Esophagus squamous epithelium (tissue), 5 donors: Measurements from ENCODE around the gene CAPZB. TPM values are rescaled to one million over a fixed set of nuclear protein-coding genes. Genes with fewer than 3 reads are reported as not detected.
A peak's percentile ranks its signal among the peaks of the same experiment; 100 is the strongest.

Experiments
- DNase-seq: peaks from one replicate; lab custom pipeline; 2025; lab: John Stamatoyannopoulos, UW
- H3K27ac ChIP-seq, 4 donors: fragments of 200-600 bp; sonication (generic); one replicate each; pipeline ENCODE4 v1.5.1; 2016 to 2019; ENCODE audit warnings: mild to moderate bottlenecking in 1 of 4
- H3K27me3 ChIP-seq, 4 donors: fragments of 200-600 bp; sonication (generic); 1 replicate in 3 of 4; 2 replicates in 1 of 4; pipeline versions ENCODE4 v1.5.1 to v1.6.0; 2017 to 2021; ENCODE audit warnings: antibody characterized with exemption in 1 of 4
- H3K36me3 ChIP-seq, 3 donors: fragments of 200-600 bp; sonication (generic); one replicate each; pipeline ENCODE4 v1.5.1; 2016 to 2019
- H3K4me1 ChIP-seq, 3 donors: fragments of 200-600 bp; sonication (generic); one replicate each; pipeline ENCODE4 v1.5.1; 2017 to 2019
- H3K4me3 ChIP-seq, 4 donors: fragments of 200-600 bp; sonication (generic); 1 replicate in 3 of 4; 2 replicates in 1 of 4; pipeline ENCODE4 v1.5.1; 2016 to 2019; ENCODE audit warnings: mild to moderate bottlenecking in 2 of 4, moderate library complexity in 1 of 4
- H3K9me3 ChIP-seq, 3 donors: fragments of 200-600 bp; sonication (generic); one replicate each; pipeline ENCODE4 v1.5.1; 2016 to 2019
- POLR2A ChIP-seq, 4 donors: fragments of 450-650 bp; IDR thresholded peaks; one replicate each; pipeline ENCODE4 v1.6.1; 2017; ENCODE audit warnings: antibody characterized with exemption in 4 of 4, mild to moderate bottlenecking in 4 of 4, moderate library complexity in 3 of 4
- WGBS, 2 donors: methylation state at CpG; one replicate each; pipeline ENCODE4 v1.1.5; 2018; 5-methylcytosine and 5-hydroxymethylcytosine counted together
- intact Hi-C: fragments of 100-400 bp; cut with DNase I; formaldehyde crosslinking; loops from one replicate; pipeline ENCODE4 v1.15.0; 2022
- total RNA-seq, 4 donors: library from RNA; depleted of rRNA; stranded (reverse); fragments of >200 nt; gene quantifications; one replicate each; pipeline ENCODE4 v1.1.0, GENCODE V29; 2016
- TF ChIP-seq, protein P1 (sequence below), 6 experiments: fragments of 450-650 bp in 4 of 6; fragments of 200-600 bp in 2 of 6; sonication (generic) in 2 of 6; IDR thresholded peaks; one replicate each; pipeline ENCODE4 v1.5.1; 2016 to 2019; ENCODE audit warnings: antibody characterized with exemption in 6 of 6, mild to moderate bottlenecking in 4 of 6, moderate library complexity in 4 of 6
- donor health status: DM: yes; HTN: yes; CAD: no.

CAPZB gene
- total RNA-seq, 4 donors from 2014 or later: 89.4 to 146 (median 126) TPM

- TF ChIP-seq POLR2A (IDR thresholded peaks at IDR 0.05): no peak
- TF ChIP-seq, protein P1, sequence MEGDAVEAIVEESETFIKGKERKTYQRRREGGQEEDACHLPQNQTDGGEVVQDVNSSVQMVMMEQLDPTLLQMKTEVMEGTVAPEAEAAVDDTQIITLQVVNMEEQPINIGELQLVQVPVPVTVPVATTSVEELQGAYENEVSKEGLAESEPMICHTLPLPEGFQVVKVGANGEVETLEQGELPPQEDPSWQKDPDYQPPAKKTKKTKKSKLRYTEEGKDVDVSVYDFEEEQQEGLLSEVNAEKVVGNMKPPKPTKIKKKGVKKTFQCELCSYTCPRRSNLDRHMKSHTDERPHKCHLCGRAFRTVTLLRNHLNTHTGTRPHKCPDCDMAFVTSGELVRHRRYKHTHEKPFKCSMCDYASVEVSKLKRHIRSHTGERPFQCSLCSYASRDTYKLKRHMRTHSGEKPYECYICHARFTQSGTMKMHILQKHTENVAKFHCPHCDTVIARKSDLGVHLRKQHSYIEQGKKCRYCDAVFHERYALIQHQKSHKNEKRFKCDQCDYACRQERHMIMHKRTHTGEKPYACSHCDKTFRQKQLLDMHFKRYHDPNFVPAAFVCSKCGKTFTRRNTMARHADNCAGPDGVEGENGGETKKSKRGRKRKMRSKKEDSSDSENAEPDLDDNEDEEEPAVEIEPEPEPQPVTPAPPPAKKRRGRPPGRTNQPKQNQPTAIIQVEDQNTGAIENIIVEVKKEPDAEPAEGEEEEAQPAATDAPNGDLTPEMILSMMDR (IDR thresholded peaks at IDR 0.05): no peak
- no peak overlapping the region for H3K4me3 ChIP-seq
- H3K27me3 ChIP-seq: no peaks in the 10 kb centered on the region
- no peak for DNase-seq
- WGBS, 2 donors: 67 to 83% methylated on average over 3 to 4 of the region's 7 CpGs
- H3K36me3 ChIP-seq: peaks cover 0 to 46% (median 0%) of the 10 kb centered on the region in 3 donors
- intact Hi-C loops: no loop called here
- no peaks in the 10 kb centered on the region for H3K9me3 ChIP-seq
- H3K4me1 ChIP-seq: peaks cover 22 to 98% (median 64%) of the 10 kb centered on the region in 3 donors
- H3K27ac ChIP-seq: peak overlapping the region; percentile 34 to 92 (median 80)
Measured at GRCh38 chr1:19402031-19402813, 83.1 kb downstream of the CAPZB start.

- Histone ChIP-seq H3K4me3 (no peak overlapping the region), H3K27ac (peak overlapping the region; percentile 34 to 92 (median 80)), H3K9me3 (no peaks in the 10 kb centered on the region), H3K4me1 (peaks cover 22 to 93% (median 59%) of the 10 kb centered on the region in 3 donors), H3K27me3 (no peaks in the 10 kb centered on the region), H3K36me3 (peaks cover 0 to 39% (median 0%) of the 10 kb centered on the region in 3 donors)
- intact Hi-C loops: no loop called here
- WGBS, 2 donors: 56 to 68% methylated on average over 3 of the region's 3 CpGs
- no peak for DNase-seq
- no peak for TF ChIP-seq POLR2A (IDR thresholded peaks at IDR 0.05)
- TF ChIP-seq, protein P1 (IDR thresholded peaks at IDR 0.05): no peak
Measured at GRCh38 chr1:19401535-19401889, 83.8 kb downstream of the CAPZB start.

- DNase-seq: no peak
- intact Hi-C loops: no loop called here
- Histone ChIP-seq H3K4me1 (peaks cover 22 to 93% (median 55%) of the 10 kb centered on the region in 3 donors), H3K36me3 (peaks cover 0 to 39% (median 0%) of the 10 kb centered on the region in 3 donors), H3K27ac (peak overlapping the region; percentile 34 to 92 (median 76)), H3K27me3 (no peaks in the 10 kb centered on the region), H3K4me3 (no peak overlapping the region), H3K9me3 (no peaks in the 10 kb centered on the region)
- 70 to 73% methylated on average over 7 of the region's 7 CpGs for WGBS, 2 donors
- TF ChIP-seq, protein P1 (IDR thresholded peaks at IDR 0.05): no peak
- no peak for TF ChIP-seq POLR2A (IDR thresholded peaks at IDR 0.05)
Measured at GRCh38 chr1:19400875-19401534, 84.3 kb downstream of the CAPZB start.

- H3K4me1 ChIP-seq: peaks cover 22 to 93% (median 59%) of the 10 kb centered on the region in 3 donors
Measured at GRCh38 chr1:19400192-19400611, 85.1 kb downstream of the CAPZB start.

More at GRCh38 chr1:19400192-19400611, 85.1 kb downstream of the CAPZB start:
- Histone ChIP-seq H3K36me3 (peaks cover 0 to 43% (median 5%) of the 10 kb centered on the region in 3 donors), H3K9me3 (no peaks in the 10 kb centered on the region), H3K27ac (peak overlapping the region; percentile 39 to 92 (median 76)), H3K27me3 (no peaks in the 10 kb centered on the region), H3K4me3 (no peak overlapping the region)
- DNase-seq: no peak
- 79 to 80% methylated on average over 5 to 8 of the region's 11 CpGs for WGBS, 2 donors
- intact Hi-C loops: no loop called here
- TF ChIP-seq POLR2A (IDR thresholded peaks at IDR 0.05): no peak
- TF ChIP-seq, protein P1 (IDR thresholded peaks at IDR 0.05): no peak
